HG02970 (cell line): ENCODE results near the gene SRSF10.

Experiments
- ATAC-seq: cut with Tn5 transposase; IDR thresholded peaks from one replicate; pipeline ENCODE4 v1.9.1; 2021; ENCODE audit warnings: mild to moderate bottlenecking, moderate library complexity, moderate number of reproducible peaks; ENCODE audit not compliant: unreplicated experiment, low FRiP score

The SRSF10 gene

GRCh38 chr1:23914921-23915320 is 65.2 kb downstream of the SRSF10 start:
- ATAC-seq, result no peak
